Aorta (tissue), 5 donors: Measurements from ENCODE around the gene SPOCK3. TPM values are rescaled to one million over a fixed set of nuclear protein-coding genes. Genes with fewer than 3 reads are reported as not detected.

Source experiments
- ATAC-seq: fragments of 200-7000 bp; cut with Tn5 transposase; one replicate; pipeline ENCODE4 v1.9.1; 2022; ENCODE audit warnings: moderate library complexity; ENCODE audit not compliant: low FRiP score
- DNase-seq, 2 donors: peaks; one replicate each; pipeline ENCODE4 v3.0.0-alpha.2; 2020
- H3K27ac ChIP-seq, 2 donors: one replicate each; pipeline ENCODE4 v1.5.1; 2013; ENCODE audit warnings: low read length in 2 of 2, mild to moderate bottlenecking in 2 of 2, moderate library complexity in 2 of 2, control low read depth in 1 of 2, inconsistent platforms in 1 of 2, low read depth in 1 of 2
- H3K27me3 ChIP-seq, 2 donors: one replicate each; pipeline ENCODE4 v1.6.1; 2013; ENCODE audit warnings: control low read depth in 1 of 2, low read length in 1 of 2, mild to moderate bottlenecking in 1 of 2, moderate library complexity in 1 of 2; ENCODE audit not compliant: insufficient read depth in 2 of 2, control insufficient read depth in 1 of 2
- H3K36me3 ChIP-seq, 2 donors: one replicate each; pipeline ENCODE4 v1.6.1; 2013; ENCODE audit warnings: control low read depth in 1 of 2, low read length in 1 of 2, mild to moderate bottlenecking in 1 of 2; ENCODE audit not compliant: insufficient read depth in 2 of 2, control insufficient read depth in 1 of 2
- H3K4me1 ChIP-seq, 2 donors: one replicate each; pipeline ENCODE4 v1.6.1; 2013; ENCODE audit warnings: low read length in 2 of 2, control low read depth in 1 of 2, mild to moderate bottlenecking in 1 of 2, moderate library complexity in 1 of 2; ENCODE audit not compliant: insufficient read depth in 2 of 2, control insufficient read depth in 1 of 2
- H3K4me3 ChIP-seq, 2 donors: one replicate each; pipeline ENCODE4 v1.5.1; 2013; ENCODE audit warnings: low read length in 2 of 2, control low read depth in 1 of 2, mild to moderate bottlenecking in 1 of 2
- H3K9me3 ChIP-seq: one replicate; pipeline ENCODE4 v1.6.1; 2013; ENCODE audit warnings: mild to moderate bottlenecking, low read length; ENCODE audit not compliant: control insufficient read depth
- WGBS, 2 donors: extraction: QIAGEN DNeasy Blood & Tissue Kit; methylation state at CpG; one replicate each; pipeline ENCODE4 v1.1.7; 2013; 5-methylcytosine and 5-hydroxymethylcytosine counted together
- intact Hi-C, 2 donors: fragments of 100-400 bp; cut with DNase I; formaldehyde crosslinking; loops; one replicate each; pipeline versions ENCODE4 v1.14.2 to v1.15.0; 2022
- polyA plus RNA-seq, 2 donors: library from polyadenylated mRNA; stranded (reverse); fragments of 200-250 nt; gene quantifications; one replicate each; pipeline ENCODE4 v1.2.3, GENCODE V29; 2013
- total RNA-seq, 2 donors: library from RNA; stranded (reverse); fragmentation: NEBNext Ultra II Directional; extraction: Animal tissue kit (Norgen Biotek cat#: 25700); gene quantifications; one replicate each; pipeline ENCODE4 v1.2.1, GENCODE V29; 2021
- donor health status: healthy with polysubstance abuse.
- donor health status: Bipolar disorder and iron deficiency.
- donor health status: DM: no; HTN: no; CAD: no.
- donor health status: DM: no; HTN: no; CAD: no.
- donor health status: DM: yes; HTN: yes; CAD: no.

Gene SPOCK3
- total and polyA plus RNA-seq, 4 donors = not detected

DNA sequence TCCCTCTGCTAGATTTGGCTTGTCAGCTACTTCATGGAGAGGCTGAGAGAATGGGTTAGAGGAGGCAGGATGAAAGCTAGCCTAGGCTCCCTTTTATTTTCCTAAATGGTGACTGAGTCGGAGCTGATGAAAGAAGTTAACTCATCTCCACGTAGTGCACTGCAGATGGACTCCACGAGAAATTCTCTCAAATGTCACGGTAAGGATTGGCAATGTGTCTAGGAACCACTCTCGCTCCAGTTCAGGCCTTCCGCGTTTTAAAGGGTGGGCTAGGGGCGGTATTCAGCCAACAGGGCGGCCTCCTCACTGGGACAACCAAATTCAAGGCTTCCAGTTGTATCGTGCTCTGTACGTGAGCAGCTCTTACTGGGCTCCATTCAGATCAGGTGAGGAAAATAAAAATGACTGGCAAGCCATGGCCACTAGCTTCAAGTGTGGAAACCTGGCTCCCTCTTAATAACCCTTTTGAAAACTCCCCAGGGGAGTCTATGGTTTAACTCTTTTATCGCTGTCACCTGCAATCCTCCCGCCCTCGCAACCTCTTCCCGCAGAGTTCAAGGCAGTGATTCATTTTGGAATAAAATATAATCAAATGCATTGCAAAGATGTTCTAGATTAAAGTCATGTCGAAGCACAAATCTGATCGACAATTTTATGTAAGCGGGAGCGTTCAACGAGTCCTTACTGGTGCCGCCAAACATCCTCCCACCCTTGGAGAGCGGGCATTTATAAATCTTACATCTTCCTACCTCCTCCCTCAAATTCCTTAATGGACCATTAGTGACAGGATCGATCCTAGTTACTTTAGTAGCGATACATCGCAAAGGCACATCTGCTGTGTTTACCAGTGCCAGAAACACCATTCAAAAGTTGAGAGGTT lies 1.2 kb downstream of the SPOCK3 start:
- intact Hi-C loops = no loop called here
- no peaks in the 10 kb centered on the region for H3K9me3 ChIP-seq
- 13 to 19% methylated on average over 25 of the region's 25 CpGs for WGBS, 2 donors
- H3K4me3 ChIP-seq = peak overlapping the region in 1 of 2 donors; percentile 28
- H3K27ac ChIP-seq = no peak overlapping the region
- ATAC-seq (no peak), DNase-seq (no peak)
- H3K36me3 ChIP-seq = no peaks in the 10 kb centered on the region
- no peaks in the 10 kb centered on the region for H3K27me3 ChIP-seq
- no peaks in the 10 kb centered on the region for H3K4me1 ChIP-seq

DNA sequence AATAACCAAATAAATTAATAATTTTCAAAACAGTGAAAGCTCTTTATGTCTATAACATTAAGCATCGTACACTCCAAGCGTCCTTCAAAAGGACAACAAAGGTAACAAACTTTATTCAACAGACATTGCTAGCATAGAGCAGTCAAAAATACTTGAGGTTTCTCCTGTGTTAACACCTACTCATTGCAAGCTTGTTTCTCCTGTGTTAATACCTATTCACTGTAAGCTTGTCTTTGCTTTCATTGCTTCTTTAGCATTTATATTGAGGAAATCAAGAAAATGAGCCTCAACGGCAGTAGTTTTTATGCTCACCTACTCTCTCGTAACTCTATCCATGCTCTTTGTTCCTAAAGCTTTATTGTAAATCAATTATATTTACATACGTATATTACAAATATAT lies 3.5 kb downstream of the SPOCK3 start:
- Histone ChIP-seq H3K9me3 (no peaks in the 10 kb centered on the region), H3K4me1 (no peaks in the 10 kb centered on the region), H3K27me3 (no peaks in the 10 kb centered on the region), H3K4me3 (no peak overlapping the region), H3K27ac (no peak overlapping the region), H3K36me3 (no peaks in the 10 kb centered on the region)
- 76 to 83% methylated on average over 5 of the region's 5 CpGs for WGBS, 2 donors
- ATAC-seq = no peak
- no peak for DNase-seq
- intact Hi-C loops = no loop called here

DNA sequence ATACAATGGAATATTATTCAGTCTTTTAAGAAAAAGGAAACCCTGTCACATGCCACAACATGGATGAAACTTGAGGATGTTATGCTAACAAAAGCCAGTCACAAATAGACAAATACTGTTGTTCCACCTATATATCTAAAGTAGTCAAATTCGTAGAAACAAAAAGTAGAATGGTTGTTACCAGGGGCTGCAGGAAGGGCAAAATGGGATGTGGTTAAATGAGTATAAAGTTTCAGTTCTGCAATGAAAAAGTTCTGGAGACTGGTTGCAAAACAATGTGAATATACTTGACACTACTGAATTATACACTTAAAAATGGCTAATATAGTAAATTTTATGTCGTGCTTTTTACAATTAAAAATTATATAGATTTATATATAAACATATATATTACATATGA lies 12.2 kb downstream of the SPOCK3 start:
- Histone ChIP-seq H3K9me3 (no peaks in the 10 kb centered on the region), H3K4me3 (no peak overlapping the region), H3K27ac (no peak overlapping the region), H3K27me3 (no peaks in the 10 kb centered on the region), H3K36me3 (no peaks in the 10 kb centered on the region), H3K4me1 (no peaks in the 10 kb centered on the region)
- ATAC-seq (no peak), DNase-seq (no peak)
- 69 to 80% methylated on average over 2 of the region's 2 CpGs for WGBS, 2 donors
- intact Hi-C loops = no loop called here

DNA sequence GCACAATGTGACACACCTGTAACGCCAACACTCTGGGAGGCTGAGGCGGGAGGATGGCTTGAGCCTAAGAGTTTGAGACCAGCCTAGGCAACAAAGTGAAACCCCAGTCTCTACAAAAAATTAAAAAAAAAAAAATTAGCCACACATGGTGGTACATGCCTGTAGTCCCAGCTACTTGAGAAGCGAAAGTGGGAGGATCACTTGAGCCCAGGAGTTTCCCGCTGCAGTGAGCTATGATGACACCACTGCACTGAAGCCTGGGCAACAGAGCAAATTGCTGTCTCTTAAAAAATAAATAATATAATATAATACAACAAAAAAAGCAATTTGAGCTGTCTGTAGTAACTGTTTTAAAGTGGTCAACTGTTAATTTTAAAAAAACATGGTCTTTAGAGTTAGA lies 13.2 kb downstream of the SPOCK3 start:
- ATAC-seq (no peak), DNase-seq (no peak)
- WGBS, 2 donors = 91 to 92% methylated on average over 4 of the region's 4 CpGs

DNA sequence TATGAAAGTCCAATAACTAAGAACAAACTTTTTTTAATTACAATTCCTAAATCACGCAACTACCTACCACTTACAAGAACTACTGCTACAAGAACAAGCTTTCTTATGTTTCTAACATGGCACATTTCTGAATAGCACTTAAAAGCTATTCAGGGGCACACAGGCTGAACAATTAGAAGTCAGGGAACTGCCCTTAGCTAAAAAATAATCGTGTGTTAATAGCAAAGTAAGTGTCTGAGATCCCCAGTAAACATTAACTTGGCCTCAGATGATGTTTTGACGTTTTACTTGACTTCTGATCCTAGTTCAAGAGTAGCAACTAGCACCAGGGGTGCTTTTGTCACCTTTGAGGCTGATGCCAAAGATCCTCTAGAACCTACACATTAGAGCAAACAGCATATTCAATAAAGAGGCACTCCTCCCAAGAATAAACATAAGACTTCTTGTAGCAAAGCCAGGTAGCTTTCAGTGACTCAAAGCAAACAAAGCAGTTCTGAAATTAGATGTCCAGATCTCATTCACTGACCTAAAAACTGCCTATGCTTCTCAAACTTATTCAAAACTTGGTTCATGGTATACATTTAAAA lies 16.2 kb downstream of the SPOCK3 start:
- Histone ChIP-seq H3K4me3 (no peak overlapping the region), H3K9me3 (no peaks in the 10 kb centered on the region), H3K27me3 (no peaks in the 10 kb centered on the region), H3K36me3 (no peaks in the 10 kb centered on the region), H3K27ac (no peak overlapping the region), H3K4me1 (no peaks in the 10 kb centered on the region)
- intact Hi-C loops = no loop called here
- ATAC-seq = no peak
- DNase-seq = no peak
- 51 to 53% methylated on average over 3 of the region's 3 CpGs for WGBS, 2 donors

More for the DNA sequence above, 13.2 kb downstream of the SPOCK3 start:
- Histone ChIP-seq H3K9me3 (no peaks in the 10 kb centered on the region), H3K36me3 (no peaks in the 10 kb centered on the region), H3K27ac (no peak overlapping the region), H3K27me3 (no peaks in the 10 kb centered on the region), H3K4me1 (no peaks in the 10 kb centered on the region), H3K4me3 (no peak overlapping the region)
- intact Hi-C loops = no loop called here

DNA sequence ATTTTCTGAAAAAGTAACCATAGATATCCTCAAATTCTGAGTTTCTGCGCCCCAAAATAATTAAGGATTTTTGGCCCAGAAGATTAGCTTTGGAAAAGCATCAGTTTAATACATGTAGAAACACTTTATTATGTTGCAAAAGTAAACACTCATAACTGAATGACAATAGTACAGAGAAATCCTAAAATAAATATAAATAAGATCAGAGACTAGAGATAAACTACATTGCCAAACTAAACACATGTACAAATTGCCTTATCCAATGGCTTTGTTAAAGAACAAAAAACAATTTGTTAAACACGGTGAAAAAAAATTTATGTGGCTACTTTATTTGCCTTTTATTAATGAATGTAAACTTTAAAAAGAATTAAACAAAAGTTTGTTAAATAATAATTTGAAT lies 17.5 kb downstream of the SPOCK3 start:
- ATAC-seq (no peak), DNase-seq (no peak)
- Histone ChIP-seq H3K36me3 (no peaks in the 10 kb centered on the region), H3K4me3 (no peak overlapping the region), H3K27ac (no peak overlapping the region), H3K27me3 (no peaks in the 10 kb centered on the region), H3K4me1 (no peaks in the 10 kb centered on the region), H3K9me3 (no peaks in the 10 kb centered on the region)
- 69 to 79% methylated on average over 2 of the region's 2 CpGs for WGBS, 2 donors
- intact Hi-C loops = no loop called here

DNA sequence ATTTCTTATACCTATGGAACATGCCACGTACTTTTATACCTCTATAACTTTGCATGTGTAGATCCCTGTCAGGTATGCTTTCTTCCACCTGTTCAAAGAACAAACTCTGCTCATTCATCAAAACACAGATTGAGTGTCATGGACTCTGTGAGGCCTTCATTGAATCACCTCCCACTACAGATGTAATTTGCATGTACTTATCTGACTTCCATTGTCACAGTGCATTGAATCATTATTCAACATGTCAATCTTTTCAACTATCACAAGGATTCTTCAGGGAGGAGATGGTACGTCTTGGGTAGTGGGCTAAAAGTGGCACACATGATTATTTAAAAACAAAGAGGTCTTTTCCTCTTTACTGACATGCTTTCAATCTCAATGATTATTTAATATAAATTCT lies 24.1 kb downstream of the SPOCK3 start:
- no peak for DNase-seq
- H3K9me3 ChIP-seq = no peaks in the 10 kb centered on the region
- no peaks in the 10 kb centered on the region for H3K27me3 ChIP-seq
- no peaks in the 10 kb centered on the region for H3K36me3 ChIP-seq
- intact Hi-C loops = no loop called here
- H3K4me1 ChIP-seq = no peaks in the 10 kb centered on the region
- no peak overlapping the region for H3K27ac ChIP-seq
- H3K4me3 ChIP-seq = no peak overlapping the region
- no peak for ATAC-seq
- 49 to 58% methylated on average over 2 of the region's 2 CpGs for WGBS, 2 donors

DNA sequence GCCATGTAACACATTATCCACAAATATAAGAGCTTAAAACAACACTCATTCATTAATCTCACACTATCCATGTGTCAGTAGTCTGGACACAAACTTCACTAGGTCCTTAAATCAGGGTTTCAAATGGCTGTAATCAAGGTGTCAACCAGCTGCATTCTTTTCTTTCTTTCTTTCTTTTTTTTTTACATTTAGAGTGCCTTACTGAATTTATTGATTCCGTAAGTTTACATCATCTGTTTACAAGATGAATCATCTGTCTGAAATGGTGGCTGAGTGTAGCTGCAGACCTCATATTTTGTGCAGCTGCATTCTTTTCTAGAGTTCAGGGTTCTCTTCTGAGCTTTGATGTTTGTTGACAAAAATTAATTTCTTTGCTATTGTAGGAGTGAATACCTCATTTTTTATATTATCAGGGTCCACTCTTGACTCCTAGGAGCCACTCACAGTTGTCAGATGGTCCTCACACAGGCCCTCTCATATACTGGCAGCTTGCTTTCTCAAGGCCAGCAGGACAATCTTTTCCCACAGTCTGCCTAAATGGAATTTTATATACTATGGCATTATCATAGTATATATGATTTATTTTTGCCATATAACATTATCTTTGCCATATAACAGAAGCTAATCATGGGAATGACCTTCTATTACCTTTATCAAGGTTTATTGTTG lies 37.8 kb downstream of the SPOCK3 start:
- Histone ChIP-seq H3K27me3 (no peaks in the 10 kb centered on the region), H3K4me1 (no peaks in the 10 kb centered on the region), H3K27ac (no peak overlapping the region), H3K36me3 (no peaks in the 10 kb centered on the region), H3K4me3 (no peak overlapping the region), H3K9me3 (peaks cover 6% of the 10 kb centered on the region)
- DNase-seq (no peak), ATAC-seq (no peak)
- 26 to 33% methylated on average over 1 of the region's 1 CpG for WGBS, 2 donors
- intact Hi-C loops = no loop called here
